KMS-11 (cell line): ENCODE measurements around the gene MB21D2.

Experiments used
- H2AFZ ChIP-seq: fragments of 200-600 bp; sonication (generic); 2 replicates; pipeline ENCODE4 v1.6.1; 2016; ENCODE audit warnings: antibody characterized with exemption, mixed run types, low read depth
- H3K27ac ChIP-seq: fragments of 200-600 bp; sonication (generic); 2 replicates; pipeline ENCODE4 v1.6.1; 2016; ENCODE audit warnings: mild to moderate bottlenecking, mixed run types
- H3K27me3 ChIP-seq: fragments of 200-600 bp; sonication (generic); 2 replicates; pipeline ENCODE4 v1.6.1; 2017; ENCODE audit warnings: mild to moderate bottlenecking, low read depth, mixed run types, moderate library complexity; ENCODE audit not compliant: insufficient read depth
- H3K36me3 ChIP-seq: fragments of 200-600 bp; sonication (generic); 2 replicates; pipeline ENCODE4 v1.6.1; 2017; ENCODE audit warnings: mild to moderate bottlenecking, mixed run types; ENCODE audit not compliant: insufficient read depth
- H3K4me1 ChIP-seq: fragments of 200-600 bp; sonication (generic); 2 replicates; pipeline ENCODE4 v1.6.1; 2016; ENCODE audit warnings: mild to moderate bottlenecking, low read depth, mixed run types; ENCODE audit not compliant: poor library complexity, severe bottlenecking
- H3K4me2 ChIP-seq: fragments of 200-600 bp; sonication (generic); 2 replicates; pipeline ENCODE4 v1.7.0; 2016; ENCODE audit warnings: mild to moderate bottlenecking, mixed run types
- H3K4me3 ChIP-seq: fragments of 200-600 bp; sonication (generic); IDR thresholded peaks from 2 replicates; pipeline ENCODE4 v1.6.1; 2017; ENCODE audit warnings: low read depth, low read length, mixed read lengths; ENCODE audit not compliant: insufficient read depth
- H3K79me2 ChIP-seq: fragments of 200-600 bp; sonication (generic); 2 replicates; pipeline ENCODE4 v1.6.1; 2016; ENCODE audit warnings: low read depth, mixed run types; ENCODE audit not compliant: insufficient read depth
- H3K9ac ChIP-seq: fragments of 200-600 bp; sonication (generic); 2 replicates; pipeline ENCODE4 v1.6.1; 2016; ENCODE audit warnings: mild to moderate bottlenecking, mixed run types
- H4K20me1 ChIP-seq: fragments of 200-600 bp; sonication (generic); 2 replicates; pipeline ENCODE4 v1.6.1; 2016; ENCODE audit warnings: mild to moderate bottlenecking, mixed run types; ENCODE audit not compliant: insufficient read depth
- CTCF ChIP-seq: fragments of 200-600 bp; sonication (generic); conservative IDR thresholded peaks from 2 replicates; pipeline ENCODE4 v1.6.1; 2017; ENCODE audit warnings: low read depth, mild to moderate bottlenecking, antibody characterized with exemption, low read length, moderate library complexity, mixed read lengths

Gene MB21D2

DNA sequence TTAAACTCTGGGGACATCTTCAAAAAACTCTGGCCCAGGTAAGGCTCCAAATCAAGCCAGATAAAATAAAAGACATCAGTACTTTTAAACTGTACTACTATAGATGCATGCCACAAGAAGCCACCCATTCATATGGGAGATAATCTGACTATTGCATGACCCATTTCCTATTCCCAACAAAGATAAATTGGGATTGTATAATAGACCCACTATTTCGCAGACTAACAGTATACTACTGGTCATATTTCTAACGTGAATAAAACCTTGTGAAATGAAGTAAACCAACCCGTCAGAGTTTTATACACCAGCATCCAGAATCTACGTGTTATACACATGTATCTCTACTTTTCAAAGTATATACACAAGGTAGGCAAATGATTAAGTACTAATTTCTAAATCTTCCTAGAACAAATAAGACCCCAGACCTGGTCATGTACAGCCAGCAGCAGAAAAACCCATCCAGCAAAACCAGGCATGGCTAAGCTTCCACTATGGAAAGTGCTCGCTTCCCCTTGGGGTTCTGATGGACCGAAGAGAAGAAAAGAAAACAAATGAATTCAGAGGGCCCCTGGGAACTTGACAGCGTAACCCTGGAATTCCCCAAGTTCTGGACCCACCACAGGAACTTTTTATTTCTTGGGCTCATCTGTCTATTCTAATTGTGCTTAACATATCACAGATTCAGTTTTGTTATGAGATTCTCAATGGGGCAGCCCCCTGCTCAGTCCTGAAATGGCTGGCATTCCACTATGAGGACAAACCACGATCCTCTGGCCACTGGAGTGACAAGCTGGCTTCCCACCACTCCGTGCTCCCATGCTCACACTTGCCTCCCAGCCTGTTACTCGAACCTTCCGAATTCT lies 69.1 kb downstream of the MB21D2 start:
- Histone ChIP-seq H2AFZ (no peak overlapping the region), H3K79me2 (peaks cover 72% of the 10 kb centered on the region), H3K36me3 (no peaks in the 10 kb centered on the region), H3K4me2 (peak overlapping the region; percentile 43), H3K4me1 (peaks cover 71% of the 10 kb centered on the region), H3K27me3 (no peaks in the 10 kb centered on the region), H4K20me1 (no peaks in the 10 kb centered on the region; the same call in 1 of the 2 replicates), H3K4me3 (no peak overlapping the region), H3K27ac (peak overlapping the region; percentile 34; the same call in 1 of the 2 replicates), H3K9ac (no peak overlapping the region; the same call in 1 of the 2 replicates)
- TF ChIP-seq CTCF: no peak

DNA sequence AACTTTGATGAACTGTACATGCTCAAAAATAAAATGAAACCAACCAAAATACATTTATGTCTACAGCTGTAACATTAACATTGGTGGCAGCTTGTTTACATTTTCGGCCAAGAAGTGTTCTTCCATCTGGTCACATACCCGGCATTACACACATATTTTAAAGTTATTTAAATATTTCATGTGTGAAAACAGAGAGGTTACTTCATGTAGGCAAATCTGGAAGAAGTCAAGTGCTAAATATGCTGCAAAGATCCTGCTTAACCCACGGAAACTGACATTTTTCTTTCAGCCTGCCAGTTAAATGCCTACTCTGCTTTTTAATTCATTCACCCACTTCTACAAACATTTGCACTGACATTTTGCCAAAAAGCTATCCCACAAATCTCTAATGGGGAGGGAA lies 69.7 kb downstream of the MB21D2 start:
- Histone ChIP-seq H4K20me1 (no peaks in the 10 kb centered on the region; the same call in 1 of the 2 replicates), H3K79me2 (peaks cover 72% of the 10 kb centered on the region), H3K4me1 (peaks cover 66% of the 10 kb centered on the region), H3K4me3 (no peak overlapping the region), H3K4me2 (peak overlapping the region; percentile 43), H2AFZ (no peak overlapping the region), H3K36me3 (no peaks in the 10 kb centered on the region), H3K27ac (peak overlapping the region; percentile 34; the same call in 1 of the 2 replicates), H3K27me3 (no peaks in the 10 kb centered on the region), H3K9ac (no peak overlapping the region; the same call in 1 of the 2 replicates)
- no peak for TF ChIP-seq CTCF

GRCh38 chr3:192845526-192845855 lies 72.2 kb downstream of the MB21D2 start:
- no peak for TF ChIP-seq CTCF

DNA sequence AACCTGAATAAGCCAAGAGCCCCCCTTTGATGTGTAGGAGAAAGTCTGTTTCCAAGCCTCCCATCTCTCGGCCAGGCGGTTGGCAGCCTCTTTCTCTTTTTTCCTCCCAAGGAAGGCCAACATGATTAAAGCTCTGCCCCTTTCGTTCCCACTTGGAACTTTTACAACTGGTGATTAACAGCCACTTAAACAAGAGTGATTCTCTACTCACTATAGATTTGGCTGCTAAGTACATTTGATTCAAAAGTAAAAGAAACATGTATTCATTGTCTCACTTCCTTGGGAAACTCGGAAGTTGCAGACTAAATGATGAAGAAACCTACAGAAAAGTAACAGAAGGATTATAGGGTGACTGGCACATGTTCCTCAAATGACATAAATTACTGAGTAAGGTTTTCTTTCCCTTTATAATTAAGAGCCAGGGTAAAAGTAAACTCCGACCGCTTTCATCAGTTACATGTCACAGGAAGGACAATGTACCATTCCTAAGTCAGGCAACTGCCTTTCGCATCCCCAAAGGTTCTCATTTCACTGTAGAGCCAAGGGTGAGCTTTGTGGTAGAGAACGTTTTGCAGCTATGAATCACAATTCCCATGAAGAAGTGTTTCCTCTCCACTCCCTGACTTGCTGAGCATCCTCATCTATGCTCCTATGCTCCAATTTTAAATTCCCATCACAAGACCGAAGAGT lies 72.7 kb downstream of the MB21D2 start:
- Histone ChIP-seq H2AFZ (no peak overlapping the region), H3K4me1 (peaks cover 56% of the 10 kb centered on the region), H3K79me2 (peaks cover 69% of the 10 kb centered on the region), H3K27me3 (no peaks in the 10 kb centered on the region), H3K27ac (no peak overlapping the region), H3K9ac (no peak overlapping the region), H3K36me3 (no peaks in the 10 kb centered on the region), H4K20me1 (no peaks in the 10 kb centered on the region; the same call in 1 of the 2 replicates), H3K4me2 (no peak overlapping the region), H3K4me3 (no peak overlapping the region)
- no peak for TF ChIP-seq CTCF

More at GRCh38 chr3:192845526-192845855, 72.2 kb downstream of the MB21D2 start:
- H3K9ac ChIP-seq: no peak overlapping the region
- H3K4me1 ChIP-seq: peaks cover 52% of the 10 kb centered on the region
- no peaks in the 10 kb centered on the region; the same call in 1 of the 2 replicates for H4K20me1 ChIP-seq
- no peak overlapping the region for H3K4me2 ChIP-seq
- no peak overlapping the region for H2AFZ ChIP-seq
- H3K79me2 ChIP-seq: peaks cover 69% of the 10 kb centered on the region
- H3K36me3 ChIP-seq: no peaks in the 10 kb centered on the region
- no peak overlapping the region for H3K4me3 ChIP-seq
- H3K27ac ChIP-seq: no peak overlapping the region
- no peaks in the 10 kb centered on the region for H3K27me3 ChIP-seq
